H9 (cell line): ENCODE results near the gene SH3GL2. TPM values are rescaled to one million over a fixed set of nuclear protein-coding genes. Genes with fewer than 3 reads are reported as not detected.

ENCODE experiments used
- DNase-seq: peaks from one replicate; pipeline ENCODE4 v3.0.0-alpha.2; 2017
- H2AFZ ChIP-seq: one replicate; pipeline ENCODE4 v1.6.1; 2013; ENCODE audit warnings: mild to moderate bottlenecking, low read length, control low read depth, moderate library complexity
- H2AK5ac ChIP-seq: 2 replicates; pipeline ENCODE4 v1.6.1; 2013; ENCODE audit warnings: low read length, control low read depth, mixed read lengths; ENCODE audit not compliant: insufficient read length
- H2BK120ac ChIP-seq: one replicate; pipeline ENCODE4 v1.6.1; 2013; ENCODE audit warnings: low read depth, mild to moderate bottlenecking, low read length, control low read depth, inconsistent platforms; ENCODE audit not compliant: poor library complexity, severe bottlenecking
- H2BK12ac ChIP-seq: 2 replicates; pipeline ENCODE4 v1.6.1; 2013; ENCODE audit warnings: low read length, control low read depth, mixed read lengths, low read depth; ENCODE audit not compliant: insufficient read length
- H2BK15ac ChIP-seq: 2 replicates; pipeline ENCODE4 v1.6.1; 2013; ENCODE audit warnings: low read depth, low read length, control low read depth
- H2BK20ac ChIP-seq: one replicate; pipeline ENCODE4 v1.6.1; 2013; ENCODE audit warnings: low read depth, mild to moderate bottlenecking, low read length, control low read depth, inconsistent platforms; ENCODE audit not compliant: poor library complexity, severe bottlenecking
- H2BK5ac ChIP-seq: 2 replicates; pipeline ENCODE4 v1.6.1; 2013; ENCODE audit warnings: low read length, control low read depth, mixed read lengths; ENCODE audit not compliant: insufficient read length
- H3K14ac ChIP-seq: 2 replicates; pipeline ENCODE4 v1.6.1; 2013; ENCODE audit warnings: low read length, control low read depth; ENCODE audit not compliant: insufficient read depth
- H3K18ac ChIP-seq: 2 replicates; pipeline ENCODE4 v1.6.1; 2013; ENCODE audit warnings: low read depth, mild to moderate bottlenecking, mixed read lengths, low read length, control low read depth; ENCODE audit not compliant: insufficient read length
- H3K23ac ChIP-seq: 2 replicates; pipeline ENCODE4 v1.6.1; 2013; ENCODE audit warnings: low read length, control low read depth, mixed read lengths, low read depth; ENCODE audit not compliant: insufficient read length
- H3K23me2 ChIP-seq: 2 replicates; pipeline ENCODE4 v1.6.1; 2013; ENCODE audit warnings: low read depth, mild to moderate bottlenecking, mixed read lengths, low read length, control low read depth; ENCODE audit not compliant: insufficient read length, poor library complexity, severe bottlenecking
- H3K27ac ChIP-seq: 2 replicates; pipeline ENCODE4 v1.5.1; 2013; ENCODE audit warnings: low read length, control low read depth, mixed read lengths, low read depth; ENCODE audit not compliant: insufficient read length
- H3K27me3 ChIP-seq: 2 replicates; pipeline ENCODE4 v1.6.1; 2013; ENCODE audit warnings: low read length, control low read depth, inconsistent platforms; ENCODE audit not compliant: insufficient read depth
- H3K4ac ChIP-seq: 2 replicates; pipeline ENCODE4 v1.6.1; 2013; ENCODE audit warnings: low read depth, mild to moderate bottlenecking, control low read depth, inconsistent platforms, low read length, moderate library complexity
- H3K4me1 ChIP-seq: 2 replicates; pipeline ENCODE4 v1.6.1; 2013; ENCODE audit warnings: low read length, control low read depth, inconsistent platforms; ENCODE audit not compliant: insufficient read depth
- H3K4me2 ChIP-seq: 2 replicates; pipeline ENCODE4 v1.6.1; 2013; ENCODE audit warnings: low read length, control low read depth, mixed read lengths; ENCODE audit not compliant: insufficient read length, insufficient read depth
- H3K56ac ChIP-seq: 2 replicates; pipeline ENCODE4 v1.6.1; 2013; ENCODE audit warnings: low read depth, mild to moderate bottlenecking, mixed read lengths, low read length, control low read depth; ENCODE audit not compliant: insufficient read length
- H3K79me1 ChIP-seq: 2 replicates; pipeline ENCODE4 v1.6.1; 2013; ENCODE audit warnings: low read depth, mild to moderate bottlenecking, moderate library complexity, low read length, control low read depth, inconsistent platforms; ENCODE audit not compliant: insufficient read depth, poor library complexity, severe bottlenecking
- H3K79me2 ChIP-seq: 2 replicates; pipeline ENCODE4 v1.6.1; 2013; ENCODE audit warnings: low read length, control low read depth, inconsistent platforms; ENCODE audit not compliant: insufficient read depth
- H3K9ac ChIP-seq: 2 replicates; pipeline ENCODE4 v1.6.1; 2013; ENCODE audit warnings: low read length, control low read depth, mixed read lengths; ENCODE audit not compliant: insufficient read length; ENCODE audit errors: extremely low read depth
- H3K9me3 ChIP-seq: one replicate; pipeline ENCODE4 v1.6.1; 2013; ENCODE audit warnings: low read depth, low read length, inconsistent platforms; ENCODE audit not compliant: control insufficient read depth
- H3T11ph ChIP-seq: one replicate; pipeline ENCODE4 v1.6.1; 2013; ENCODE audit warnings: mild to moderate bottlenecking, low read length, control low read depth, inconsistent platforms
- H4K20me1 ChIP-seq: one replicate; pipeline ENCODE4 v1.6.1; 2013; ENCODE audit not compliant: control insufficient read depth, insufficient read length, insufficient read depth
- H4K5ac ChIP-seq: 2 replicates; pipeline ENCODE4 v1.6.1; 2013; ENCODE audit warnings: low read depth, mild to moderate bottlenecking, mixed read lengths, low read length, control low read depth; ENCODE audit not compliant: insufficient read length
- H4K8ac ChIP-seq: replicated peaks from 2 replicates; pipeline ENCODE4 v1.6.1; 2013; ENCODE audit warnings: low read length, control low read depth, mixed read lengths, low read depth; ENCODE audit not compliant: insufficient read length
- H4K91ac ChIP-seq: 2 replicates; pipeline ENCODE4 v1.6.1; 2013; ENCODE audit warnings: low read depth, mild to moderate bottlenecking, moderate library complexity, mixed read lengths, low read length, control low read depth; ENCODE audit not compliant: insufficient read length
- H3K27ac Mint-ChIP-seq, 3 experiments: 2 replicates in 2 of 3; 3 replicates in 1 of 3; pipeline ENCODE4 v1.8.0; 2020 to 2021; ENCODE audit warnings: mixed read lengths in 3 of 3, mild to moderate bottlenecking in 1 of 3, moderate library complexity in 1 of 3
- H3K27me3 Mint-ChIP-seq: 2 replicates; pipeline ENCODE4 v1.8.0; 2021; ENCODE audit warnings: low read depth, mild to moderate bottlenecking, moderate library complexity, mixed read lengths
- H3K36me3 Mint-ChIP-seq, 3 experiments: 2 replicates in 2 of 3; 3 replicates in 1 of 3; pipeline ENCODE4 v1.8.0; 2020 to 2021; ENCODE audit warnings: low read depth in 3 of 3, mixed read lengths in 3 of 3; ENCODE audit not compliant: insufficient read depth in 1 of 3
- H3K4me1 Mint-ChIP-seq, 2 experiments: 2 replicates each; pipeline ENCODE4 v1.8.0; 2020; ENCODE audit warnings: mixed read lengths in 2 of 2
- H3K4me3 Mint-ChIP-seq, 2 experiments: 2 replicates in 1 of 2; 3 replicates in 1 of 2; pipeline ENCODE4 v1.8.0; 2020 to 2021; ENCODE audit warnings: mild to moderate bottlenecking in 2 of 2, mixed read lengths in 2 of 2, moderate library complexity in 1 of 2
- H3K9me3 Mint-ChIP-seq, 2 experiments: 2 replicates in 1 of 2; 3 replicates in 1 of 2; pipeline ENCODE4 v1.8.0; 2020; ENCODE audit warnings: mild to moderate bottlenecking in 2 of 2, mixed read lengths in 2 of 2, moderate library complexity in 1 of 2
- CTCF ChIP-seq: fragments of 200-600 bp; sonication (generic); conservative IDR thresholded peaks from 3 replicates; pipeline ENCODE4 v1.8.0; 2021; ENCODE audit warnings: antibody characterized with exemption, mild to moderate bottlenecking
- WGBS: extraction: QIAGEN DNeasy Blood & Tissue Kit; methylation state at CpG from one replicate; pipeline ENCODE4 v1.1.7; 2013; ENCODE audit warnings: missing lambda C conversion rate, low lambda C conversion rate, mixed read lengths; ENCODE audit not compliant: insufficient read length; ENCODE audit errors: extremely low coverage; 5-methylcytosine and 5-hydroxymethylcytosine counted together
- total RNA-seq: library from RNA; stranded (reverse); gene quantifications from 2 replicates; pipeline ENCODE4 v1.2.1, GENCODE V29; 2021

SH3GL2 gene
- total RNA-seq, 1 experiment from 2014 or later: 6.5 TPM

- Histone ChIP-seq H3K23me2 (no peaks in the 10 kb centered on the region), H2BK15ac (no peak overlapping the region), H3K9ac (no peak overlapping the region), H3K27me3 (no peaks in the 10 kb centered on the region), H2BK120ac (no peak overlapping the region), H3T11ph (no peak overlapping the region), H2BK20ac (no peak overlapping the region), H4K8ac (no peak overlapping the region), H3K27ac (no peak overlapping the region), H3K79me1 (no peaks in the 10 kb centered on the region), H2AFZ (no peak overlapping the region), H2BK5ac (no peak overlapping the region), H3K14ac (no peak overlapping the region), H3K4me1 (peaks cover 3% of the 10 kb centered on the region; the same call in 1 of the 2 replicates), H4K5ac (no peak overlapping the region), H3K23ac (no peak overlapping the region), H3K18ac (no peak overlapping the region), H3K56ac (no peak overlapping the region), H3K4me2 (no peak overlapping the region), H3K4ac (no peak overlapping the region), H4K20me1 (no peaks in the 10 kb centered on the region), H3K79me2 (no peaks in the 10 kb centered on the region), H2AK5ac (no peak overlapping the region), H3K9me3 (no peaks in the 10 kb centered on the region), H4K91ac (no peak overlapping the region), H2BK12ac (no peak overlapping the region)
- H3K9me3 Mint-ChIP-seq: no peaks in the 10 kb centered on the region
- H3K27me3 Mint-ChIP-seq: peaks cover 3% of the 10 kb centered on the region; the same call in 1 of the 2 replicates
- no peak overlapping the region for H3K4me3 Mint-ChIP-seq
- H3K4me1 Mint-ChIP-seq: peaks cover 5 to 6% of the 10 kb centered on the region in 2 experiments
- DNase-seq: no peak
- no CpG with 5 or more reads among the region's 1 CpG for WGBS
- H3K27ac Mint-ChIP-seq: no peak overlapping the region
- TF ChIP-seq CTCF: no peak
- H3K36me3 Mint-ChIP-seq: no peaks in the 10 kb centered on the region
Observed at GRCh38 chr9:17739736-17740135, 160.9 kb downstream of the SH3GL2 start.
